Transverse colon (tissue), 3 donors: ENCODE measurements around the gene HSPG2.

Experiments used
- POLR2A ChIP-seq: fragments of 450-650 bp; IDR thresholded peaks from one replicate; pipeline ENCODE4 v1.6.1; 2016; ENCODE audit warnings: antibody characterized with exemption, mild to moderate bottlenecking, moderate library complexity
- POLR2AphosphoS5 ChIP-seq, 3 donors: sonication (generic); formaldehyde crosslinking; IDR thresholded peaks; one replicate each; pipeline ENCODE4 v1.6.1; 2016; ENCODE audit warnings: antibody characterized with exemption in 3 of 3

GRCh38 chr1:21865609-21865942 lies 71.5 kb downstream of the HSPG2 start:
- no peak for TF ChIP-seq POLR2A
- TF ChIP-seq POLR2AphosphoS5 (IDR thresholded peaks at IDR 0.05): no peak
